ENCODE measurements around the gene KCNK2.
A peak's percentile ranks its signal among the peaks of the same experiment; 100 is the strongest.

The KCNK2 gene

GRCh38 chr1:215132156-215132555 lies 49.6 kb downstream of the KCNK2 start:
- TF ChIP-seq ZFX (IDR thresholded peaks at IDR 0.05) (no peak), CTCF (conservative IDR thresholded peaks at IDR 0.05) (no peak)
- H3K27ac ChIP-seq, result no peak overlapping the region

GRCh38 chr1:215133532-215133931 lies 51.0 kb downstream of the KCNK2 start:
- no peak overlapping the region for H3K27ac ChIP-seq
- TF ChIP-seq ZFX (IDR thresholded peaks at IDR 0.05) (no peak), CTCF (conservative IDR thresholded peaks at IDR 0.05) (no peak)

GRCh38 chr1:215137985-215138384 lies 55.4 kb downstream of the KCNK2 start:
- H3K27ac ChIP-seq, result no peak overlapping the region
- TF ChIP-seq CTCF (conservative IDR thresholded peaks at IDR 0.05), result no peak
- no peak for TF ChIP-seq ZFX (IDR thresholded peaks at IDR 0.05)

- H3K27ac ChIP-seq, result no peak overlapping the region
- TF ChIP-seq CTCF (conservative IDR thresholded peaks at IDR 0.05) (no peak), ZFX (IDR thresholded peaks at IDR 0.05) (no peak)
Measured at GRCh38 chr1:215140135-215140534, 57.6 kb downstream of the KCNK2 start.

- H3K27ac ChIP-seq, result no peak overlapping the region
- no peak for TF ChIP-seq CTCF (conservative IDR thresholded peaks at IDR 0.05)
- TF ChIP-seq ZFX (IDR thresholded peaks at IDR 0.05), result no peak
Measured at GRCh38 chr1:215141460-215141859, 58.9 kb downstream of the KCNK2 start.

GRCh38 chr1:215143497-215143896 lies 61.0 kb downstream of the KCNK2 start:
- H3K27ac ChIP-seq, result no peak overlapping the region
- TF ChIP-seq ZFX (IDR thresholded peaks at IDR 0.05) (no peak), CTCF (conservative IDR thresholded peaks at IDR 0.05) (no peak; the same call in 1 of the 2 replicates)

GRCh38 chr1:215146240-215146975 lies 63.9 kb downstream of the KCNK2 start:
- TF ChIP-seq CTCF (conservative IDR thresholded peaks at IDR 0.05), result peak; percentile 77
- no peak for TF ChIP-seq ZFX (IDR thresholded peaks at IDR 0.05)
- no peak overlapping the region for H3K27ac ChIP-seq

Data from C4-2B (cell line).